Activated B cell treated with CpG ODN at 0.5 μM for 24 hours (primary cell): Measurements from ENCODE around the gene RELB. TPM values are rescaled to one million over a fixed set of nuclear protein-coding genes. Genes with fewer than 3 reads are reported as not detected.

Experiments used
- ATAC-seq: fragments of 200-7000 bp; cut with Tn5 transposase; one replicate; pipeline ENCODE4 v1.10.0; 2021; ENCODE audit warnings: low read depth, mild to moderate bottlenecking, moderate library complexity
- CTCF ChIA-PET: fragments of 350-600 bp; sonication (Branson Sonifier 250); formaldehyde crosslinking; loops from one replicate; lab custom pipeline; 2021; ENCODE audit warnings: antibody characterized with exemption; lab: Charles Lee
- POLR2A ChIA-PET: fragments of 350-600 bp; sonication (Branson Sonifier 250); formaldehyde crosslinking; loops from one replicate; lab custom pipeline; 2021; ENCODE audit warnings: antibody characterized with exemption; lab: Charles Lee
- DNase-seq: peaks from one replicate; pipeline ENCODE4 v3.0.0; 2022
- H3K27ac Mint-ChIP-seq: one replicate; pipeline ENCODE4 v1.8.0; 2020; ENCODE audit warnings: mixed read lengths
- H3K27me3 Mint-ChIP-seq: one replicate; pipeline ENCODE4 v1.8.0; 2021; ENCODE audit warnings: mixed read lengths
- H3K36me3 Mint-ChIP-seq: one replicate; pipeline ENCODE4 v1.8.0; 2021; ENCODE audit warnings: low read depth, mixed read lengths
- H3K4me1 Mint-ChIP-seq: one replicate; pipeline ENCODE4 v1.8.0; 2021; ENCODE audit warnings: mixed read lengths
- H3K4me3 Mint-ChIP-seq: one replicate; pipeline ENCODE4 v1.8.0; 2020; ENCODE audit warnings: mild to moderate bottlenecking, mixed read lengths
- H3K9me3 Mint-ChIP-seq: one replicate; pipeline ENCODE4 v1.8.0; 2020; ENCODE audit warnings: mixed read lengths
- intact Hi-C: fragments of 100-400 bp; cut with micrococcal nuclease; formaldehyde crosslinking; loops from one replicate; pipeline ENCODE4 v1.15.1; 2024
- total RNA-seq: library from RNA; stranded (reverse); gene quantifications from 2 replicates; pipeline ENCODE4 v1.2.3, GENCODE V29; 2022
- TF ChIP-seq, protein P1 (sequence below): fragments of 200-600 bp; IDR thresholded peaks from one replicate; pipeline ENCODE4 v1.8.0; 2022; ENCODE audit warnings: antibody characterized with exemption, mild to moderate bottlenecking

Gene RELB
- total RNA-seq, 1 donor from 2014 or later = 135 TPM

DNA sequence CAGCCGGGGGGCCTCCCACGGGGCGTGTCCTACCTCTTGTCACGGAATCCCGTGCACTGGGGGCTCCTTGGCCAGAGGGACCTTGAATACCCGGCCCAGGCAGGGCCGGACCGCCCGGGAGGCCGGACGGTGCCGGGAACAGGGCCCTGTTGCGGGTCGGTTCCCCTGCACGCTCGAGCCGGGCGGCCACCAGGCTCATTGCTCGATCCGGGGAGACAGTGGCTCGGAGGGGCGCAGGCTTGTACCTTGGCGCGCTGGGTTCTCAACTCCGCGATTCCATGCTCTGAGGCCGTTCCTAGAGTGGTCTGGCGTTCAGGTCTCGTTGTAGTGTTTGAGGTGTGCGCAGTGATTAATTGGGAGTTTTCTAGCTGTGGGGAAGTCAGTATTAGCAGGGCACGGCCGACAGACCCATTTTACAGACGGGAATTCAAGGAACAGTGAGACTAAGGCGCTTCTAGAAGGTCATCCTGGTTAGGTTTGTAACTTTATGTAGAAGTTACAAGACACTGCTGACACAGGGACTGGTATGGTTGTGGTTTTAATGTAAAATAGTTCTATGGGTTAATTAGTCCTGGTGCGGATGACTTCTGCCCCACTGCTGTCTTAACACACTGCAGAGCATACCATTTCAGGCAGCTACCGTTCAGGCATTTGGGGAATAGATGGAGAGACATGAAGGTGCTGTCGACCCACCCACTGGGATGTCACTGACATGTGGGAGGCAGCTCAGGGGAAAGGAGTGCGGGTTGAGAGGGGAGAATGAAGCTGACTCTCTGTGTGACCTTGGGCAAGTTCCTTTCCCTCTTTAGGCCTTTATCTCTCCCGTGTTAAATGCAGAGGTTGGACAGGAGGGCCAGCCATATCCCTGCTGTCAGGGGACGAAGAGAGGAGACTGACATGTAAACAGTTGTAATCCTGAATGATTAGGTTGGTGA is 45.5 kb upstream of the RELB start:
- CTCF ChIA-PET = no interaction called here
- no peak for ATAC-seq
- intact Hi-C loops = loop anchor here (1.0 to 5.0 kb wide), 5 partner anchors 41 to 452 kb away; partner anchors contain the start of genes APOC1, BLOC1S3, POLR1G and PPP1R13L

DNA sequence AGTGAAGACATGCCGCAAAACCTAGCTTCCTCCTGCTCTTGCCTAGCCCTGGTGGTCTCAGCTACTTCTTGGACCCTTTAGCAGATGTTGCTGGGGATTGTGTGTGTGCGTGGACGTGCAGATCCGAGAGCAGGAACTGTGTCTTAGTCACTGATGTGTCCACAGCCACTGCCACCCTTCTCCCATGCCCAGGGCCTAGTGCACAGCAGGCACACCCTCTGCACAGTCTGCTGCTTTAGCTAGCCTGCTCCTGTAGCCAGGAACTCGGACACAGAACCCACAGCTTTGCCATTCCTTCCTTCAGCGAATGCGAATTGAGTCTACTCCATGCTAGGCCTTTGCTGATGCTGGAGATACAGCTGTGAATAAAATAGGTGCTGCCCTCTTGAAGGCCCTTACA is 43.7 kb upstream of the RELB start:
- ChIA-PET CTCF (no interaction called here), POLR2A (interaction anchor here (0.6 to 1.0 kb wide), 3 partner anchors 53 to 1172 kb away, joined by 4 to 6 read pairs (median 6); no protein-coding TSS in a partner anchor)
- Mint-ChIP-seq H3K4me1 (peaks cover 83% of the 10 kb centered on the region), H3K4me3 (peak overlapping the region; percentile 97), H3K36me3 (peaks cover 36% of the 10 kb centered on the region), H3K9me3 (no peaks in the 10 kb centered on the region), H3K27ac (peak overlapping the region; percentile 90), H3K27me3 (no peaks in the 10 kb centered on the region)
- DNase-seq (no peak), ATAC-seq (no peak)
- intact Hi-C loops = loop anchor here (5.0 kb wide), 1 partner anchor 450 kb away; the partner anchor contains the start of genes POLR1G and PPP1R13L
- TF ChIP-seq, protein P1, sequence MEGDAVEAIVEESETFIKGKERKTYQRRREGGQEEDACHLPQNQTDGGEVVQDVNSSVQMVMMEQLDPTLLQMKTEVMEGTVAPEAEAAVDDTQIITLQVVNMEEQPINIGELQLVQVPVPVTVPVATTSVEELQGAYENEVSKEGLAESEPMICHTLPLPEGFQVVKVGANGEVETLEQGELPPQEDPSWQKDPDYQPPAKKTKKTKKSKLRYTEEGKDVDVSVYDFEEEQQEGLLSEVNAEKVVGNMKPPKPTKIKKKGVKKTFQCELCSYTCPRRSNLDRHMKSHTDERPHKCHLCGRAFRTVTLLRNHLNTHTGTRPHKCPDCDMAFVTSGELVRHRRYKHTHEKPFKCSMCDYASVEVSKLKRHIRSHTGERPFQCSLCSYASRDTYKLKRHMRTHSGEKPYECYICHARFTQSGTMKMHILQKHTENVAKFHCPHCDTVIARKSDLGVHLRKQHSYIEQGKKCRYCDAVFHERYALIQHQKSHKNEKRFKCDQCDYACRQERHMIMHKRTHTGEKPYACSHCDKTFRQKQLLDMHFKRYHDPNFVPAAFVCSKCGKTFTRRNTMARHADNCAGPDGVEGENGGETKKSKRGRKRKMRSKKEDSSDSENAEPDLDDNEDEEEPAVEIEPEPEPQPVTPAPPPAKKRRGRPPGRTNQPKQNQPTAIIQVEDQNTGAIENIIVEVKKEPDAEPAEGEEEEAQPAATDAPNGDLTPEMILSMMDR = no peak

More for the DNA sequence above, 45.5 kb upstream of the RELB start:
- POLR2A ChIA-PET = interaction anchor here (0.5 to 2.5 kb wide), 10 partner anchors 33 to 1351 kb away, joined by 3 to 34 read pairs (median 6); partner anchors contain the start of genes BLOC1S3, CLASRP, RELB and TRAPPC6A
- H3K27ac Mint-ChIP-seq = peak overlapping the region; percentile 90
- peak overlapping the region; percentile 97 for H3K4me3 Mint-ChIP-seq
- H3K4me1 Mint-ChIP-seq = peaks cover 65% of the 10 kb centered on the region
- TF ChIP-seq, protein P1 = no peak
- no peaks in the 10 kb centered on the region for H3K27me3 Mint-ChIP-seq
- no peaks in the 10 kb centered on the region for H3K9me3 Mint-ChIP-seq
- H3K36me3 Mint-ChIP-seq = peaks cover 23% of the 10 kb centered on the region
- DNase-seq = no peak

DNA sequence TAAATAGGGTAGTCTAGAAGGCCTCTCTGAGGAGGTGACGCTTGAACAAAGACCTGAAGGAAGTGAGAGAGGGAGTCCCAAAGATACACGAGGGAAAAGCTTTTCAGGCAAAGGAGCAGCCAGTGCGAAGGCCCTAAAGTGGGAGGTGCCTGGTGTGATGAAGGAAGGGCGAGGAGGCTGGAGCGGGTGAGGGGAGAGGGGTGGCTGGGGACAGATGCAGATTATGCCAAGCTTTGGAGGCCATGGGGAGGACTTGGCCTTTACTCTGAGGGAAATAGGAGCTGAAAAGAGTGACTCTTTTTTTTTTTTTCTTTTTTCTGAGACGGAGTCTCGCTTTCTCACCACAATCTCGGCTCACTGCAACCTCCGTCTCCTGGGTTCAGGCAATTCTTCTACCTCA is 43.2 kb upstream of the RELB start:
- peaks cover 83% of the 10 kb centered on the region for H3K4me1 Mint-ChIP-seq
- POLR2A ChIA-PET = interaction anchor here (0.6 to 1.0 kb wide), 3 partner anchors 52 to 1173 kb away, joined by 4 to 6 read pairs (median 6); no protein-coding TSS in a partner anchor
- no peak for ATAC-seq
- peak overlapping the region; percentile 90 for H3K27ac Mint-ChIP-seq
- H3K27me3 Mint-ChIP-seq = no peaks in the 10 kb centered on the region
- CTCF ChIA-PET = no interaction called here
- no peak for DNase-seq
- no peaks in the 10 kb centered on the region for H3K9me3 Mint-ChIP-seq
- intact Hi-C loops = loop anchor here (5.0 kb wide), 1 partner anchor 449 kb away; the partner anchor contains the start of genes POLR1G and PPP1R13L
- no peak overlapping the region for H3K4me3 Mint-ChIP-seq
- peaks cover 39% of the 10 kb centered on the region for H3K36me3 Mint-ChIP-seq
- TF ChIP-seq, protein P1 = no peak

DNA sequence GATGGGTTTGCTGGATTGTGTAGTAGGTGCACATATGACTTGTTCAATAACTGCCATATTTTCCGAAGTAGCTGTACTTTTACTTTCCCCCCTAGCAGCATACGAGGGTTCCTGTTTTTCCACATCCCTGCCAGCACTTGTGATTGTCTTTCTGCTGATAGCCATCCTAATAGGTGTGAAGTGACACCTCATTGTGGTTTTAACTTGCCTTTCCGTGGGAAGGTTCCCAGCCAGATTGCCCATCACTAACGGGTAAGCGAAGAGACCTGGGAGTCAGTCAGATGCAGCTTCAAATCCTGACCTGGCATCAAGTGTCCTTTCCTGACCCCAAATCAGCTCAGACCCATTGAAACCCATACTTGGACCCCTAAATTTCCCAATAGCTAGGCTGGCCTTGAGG is 41.6 kb upstream of the RELB start:
- POLR2A ChIA-PET = interaction anchor here (1.3 to 3.3 kb wide), 3 partner anchors 42 to 80 kb away, joined by 5 to 26 read pairs (median 6); partner anchors contain the start of genes CLASRP, RELB and TOMM40
- DNase-seq = no peak
- Mint-ChIP-seq H3K4me1 (peaks cover 73% of the 10 kb centered on the region), H3K9me3 (no peaks in the 10 kb centered on the region), H3K27ac (peak overlapping the region; percentile 86), H3K4me3 (no peak overlapping the region), H3K36me3 (peaks cover 42% of the 10 kb centered on the region), H3K27me3 (no peaks in the 10 kb centered on the region)
- CTCF ChIA-PET = interaction anchor here (1.6 kb wide), 1 partner anchor 100 kb away, joined by 3 read pairs; no protein-coding TSS in a partner anchor
- ATAC-seq = no peak
- TF ChIP-seq, protein P1 = no peak
- intact Hi-C loops = loop anchor here (5.0 kb wide), 1 partner anchor 448 kb away; the partner anchor contains the start of genes POLR1G and PPP1R13L
